ENCODE data around the gene ADCY5.

DNA sequence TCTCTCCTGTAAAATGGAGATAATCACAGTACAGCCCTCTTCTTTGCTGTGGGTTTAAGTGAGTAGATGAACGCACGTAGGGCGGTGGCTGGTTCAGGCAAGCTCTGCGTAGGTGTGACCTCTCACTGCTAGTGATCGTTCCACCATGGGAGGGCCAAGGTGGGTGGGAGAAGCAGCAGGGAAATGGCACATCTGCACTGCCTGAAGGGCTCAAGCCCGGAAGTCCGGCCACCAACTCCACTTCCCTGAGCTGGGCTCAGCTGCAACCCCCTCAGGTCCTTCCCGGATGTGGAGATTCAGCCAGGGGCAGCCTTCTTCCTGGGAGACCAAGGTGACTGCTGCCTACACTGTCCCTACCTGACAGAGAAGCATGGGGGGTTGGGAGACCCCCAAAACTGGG lies 102.9 kb downstream of the ADCY5 start:
- TF ChIP-seq CTCF (IDR thresholded peaks at IDR 0.05) (no peak), REST (IDR thresholded peaks at IDR 0.05; ENCODE audit: insufficient read depth in 1 of 2, low read depth in 2 of 2, low read length in 1 of 2) (no peak), POLR2AphosphoS5 (IDR thresholded peaks at IDR 0.05; ENCODE audit: low read depth, low read length) (no peak)

Measured in Panc1 (cell line).